Fibroblast of gingiva (primary cell): ENCODE results near the gene CDRT15L2.
"Not testable (repeated sequence)": the region's sequence is repeated elsewhere in the genome, so short reads cannot be mapped to it uniquely, and the experiment has no call there.

Experiments used
- DNase-seq: peaks from one replicate; pipeline ENCODE4 v3.0.0-alpha.2; 2011; ENCODE audit warnings: low read depth

The CDRT15L2 gene

DNA sequence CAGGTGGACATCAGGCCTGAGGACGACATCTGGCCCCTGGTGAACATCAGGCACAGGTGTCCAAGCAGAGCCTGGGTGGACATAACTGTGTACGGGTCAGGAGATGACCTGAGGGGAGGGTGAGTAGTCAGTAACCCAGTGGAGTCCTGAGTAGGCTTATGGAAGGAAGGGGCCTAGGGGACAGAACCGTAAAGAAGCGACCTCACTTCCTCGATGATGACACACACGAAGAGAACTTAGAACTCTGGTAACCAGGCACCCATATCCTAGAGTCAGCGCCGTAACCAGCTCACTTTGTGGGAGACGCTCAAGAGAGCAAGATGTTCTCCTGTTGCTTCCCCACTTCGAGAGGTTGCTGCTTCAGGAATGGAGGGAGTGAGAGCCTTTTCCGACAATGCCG is at the start of gene CDRT15L2:
TSS of gene CDRT15L2 (plus strand) at position 301 of the 400 bp plus-strand sequence. CDS start at position 321, 20 bp downstream.
- not testable (repeated sequence) for DNase-seq

GRCh38 chr17:20530104-20530503 is 49.4 kb upstream of the CDRT15L2 start:
- DNase-seq = not testable (repeated sequence)

DNA sequence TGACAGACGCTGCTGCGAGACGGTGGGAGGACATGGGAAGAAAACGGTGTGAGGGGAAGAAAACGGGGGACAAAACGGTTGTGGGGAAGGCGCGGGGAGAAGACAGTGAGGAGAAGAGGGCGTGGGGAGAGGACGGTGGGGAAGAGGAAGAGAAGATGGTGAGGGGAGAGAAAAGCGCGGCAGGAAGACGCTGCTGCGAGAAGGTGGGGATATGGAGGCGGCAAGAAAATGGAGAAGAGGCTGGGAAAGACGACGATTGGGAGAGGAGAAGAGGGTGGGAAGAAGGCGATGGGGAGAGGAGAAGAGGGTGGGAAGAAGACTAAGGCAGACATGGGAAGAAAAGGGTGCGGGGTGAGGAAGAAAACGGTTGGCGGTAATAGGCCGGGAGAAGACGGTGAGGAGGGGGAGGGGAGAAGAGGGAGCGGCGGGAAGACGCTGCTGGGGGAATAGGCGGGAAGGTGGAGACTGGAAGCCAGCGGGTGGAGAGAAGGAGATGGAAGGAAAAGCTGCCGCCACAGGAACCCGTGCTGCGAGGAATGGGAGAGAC is 46.9 kb upstream of the CDRT15L2 start:
- DNase-seq = not testable (repeated sequence)

DNA sequence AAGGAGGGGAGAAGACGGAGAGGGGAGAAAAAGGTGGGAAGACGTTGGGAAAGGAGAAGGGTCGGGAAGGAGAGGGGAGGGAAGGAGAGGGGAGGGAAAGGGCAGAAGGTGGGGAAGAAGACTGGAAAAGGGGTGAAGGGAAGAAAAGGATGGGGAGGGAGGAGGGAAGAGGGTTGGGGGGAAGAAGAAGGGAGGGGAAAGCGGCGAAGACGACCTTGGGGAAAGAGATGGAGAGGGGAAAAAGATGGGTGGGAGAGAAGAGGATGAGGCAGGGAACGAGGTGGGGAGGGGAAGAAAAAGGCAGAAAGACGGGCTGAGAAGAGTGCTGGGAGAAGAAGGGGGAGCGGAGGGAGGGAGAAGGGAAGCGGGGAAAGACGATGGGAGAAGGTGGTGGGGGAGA is 46.3 kb upstream of the CDRT15L2 start:
- not testable (repeated sequence) for DNase-seq

- DNase-seq = not testable (repeated sequence)
Measured at GRCh38 chr17:20534711-20535550, 44.6 kb upstream of the CDRT15L2 start.

DNA sequence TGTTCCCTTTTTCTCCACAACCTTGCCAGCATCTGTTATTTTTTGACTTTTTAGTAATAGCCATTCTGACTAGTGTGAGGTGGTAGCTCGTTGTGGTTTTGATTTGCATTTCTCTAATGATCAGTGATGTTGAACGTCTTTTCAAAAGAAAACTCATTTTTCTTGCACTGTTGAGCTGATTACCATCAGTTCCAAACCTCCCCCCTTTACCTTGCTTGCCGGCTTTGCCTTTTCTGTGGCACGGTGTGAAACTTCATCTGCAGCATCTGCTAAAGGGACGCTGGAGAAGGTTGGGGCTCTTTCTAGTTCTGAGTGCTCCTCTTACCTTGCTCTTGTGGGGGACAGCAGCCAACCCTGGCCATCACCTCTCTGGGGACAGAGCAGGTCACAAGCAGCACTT is 39.1 kb upstream of the CDRT15L2 start:
- not testable (repeated sequence) for DNase-seq

GRCh38 chr17:20540865-20541264 is 38.7 kb upstream of the CDRT15L2 start:
- DNase-seq = peak; percentile 13

DNA sequence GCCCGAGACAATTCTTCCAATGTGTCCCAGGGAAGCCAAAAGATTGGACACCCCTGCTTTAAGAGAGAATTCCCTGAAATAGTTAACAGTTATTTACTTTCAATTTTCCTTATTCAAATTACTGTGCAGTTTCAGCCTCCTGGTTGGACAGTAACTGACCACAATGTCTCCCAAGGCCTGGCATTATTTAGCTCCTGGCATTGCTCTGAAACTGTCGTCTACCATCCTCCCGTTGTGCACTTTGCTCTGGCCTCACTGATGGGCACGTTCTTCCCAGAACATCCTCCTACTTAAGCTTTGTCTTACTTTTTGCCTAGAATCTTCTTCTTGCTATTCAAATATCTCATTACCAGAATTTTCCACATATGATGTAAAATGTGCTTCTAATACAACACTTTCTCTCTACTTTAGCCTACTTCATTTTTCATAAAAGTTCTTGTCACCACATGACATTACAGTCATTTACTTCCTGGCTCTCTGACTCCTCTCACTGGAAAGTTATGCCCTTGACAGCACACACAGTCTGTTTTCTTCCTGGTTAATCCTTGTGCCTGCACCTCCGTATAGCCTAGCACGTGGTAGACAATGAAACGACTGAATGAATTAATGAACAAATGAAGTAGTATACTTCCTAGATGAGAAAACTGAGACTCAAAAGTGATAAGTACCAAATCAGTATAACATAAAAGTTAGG is 37.5 kb upstream of the CDRT15L2 start:
- peak; percentile 11 for DNase-seq

DNA sequence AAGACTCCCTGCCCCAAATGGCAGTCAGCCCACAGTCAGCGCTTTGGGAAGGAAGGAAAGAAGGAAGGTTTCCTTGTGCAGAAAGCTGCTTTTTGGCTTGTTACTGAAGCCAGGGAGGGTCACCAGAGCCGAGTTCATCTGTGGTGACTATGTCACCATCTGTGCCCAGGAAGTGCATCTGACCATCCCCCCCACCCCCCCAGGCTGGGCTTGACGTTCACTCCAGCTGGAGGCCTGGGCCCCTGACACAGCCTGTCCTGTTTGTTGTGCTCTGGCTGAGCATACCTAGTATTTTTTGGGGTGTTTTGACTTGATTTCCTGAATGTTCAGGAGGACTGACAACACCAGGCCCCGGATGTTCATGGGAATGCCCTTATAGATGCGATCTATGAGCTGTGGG is 31.6 kb upstream of the CDRT15L2 start:
- DNase-seq = not testable (repeated sequence)

- not testable (repeated sequence) for DNase-seq
Measured at GRCh38 chr17:20552920-20553319, 26.6 kb upstream of the CDRT15L2 start.

GRCh38 chr17:20554728-20555127 is 24.8 kb upstream of the CDRT15L2 start:
- not testable (repeated sequence) for DNase-seq

DNA sequence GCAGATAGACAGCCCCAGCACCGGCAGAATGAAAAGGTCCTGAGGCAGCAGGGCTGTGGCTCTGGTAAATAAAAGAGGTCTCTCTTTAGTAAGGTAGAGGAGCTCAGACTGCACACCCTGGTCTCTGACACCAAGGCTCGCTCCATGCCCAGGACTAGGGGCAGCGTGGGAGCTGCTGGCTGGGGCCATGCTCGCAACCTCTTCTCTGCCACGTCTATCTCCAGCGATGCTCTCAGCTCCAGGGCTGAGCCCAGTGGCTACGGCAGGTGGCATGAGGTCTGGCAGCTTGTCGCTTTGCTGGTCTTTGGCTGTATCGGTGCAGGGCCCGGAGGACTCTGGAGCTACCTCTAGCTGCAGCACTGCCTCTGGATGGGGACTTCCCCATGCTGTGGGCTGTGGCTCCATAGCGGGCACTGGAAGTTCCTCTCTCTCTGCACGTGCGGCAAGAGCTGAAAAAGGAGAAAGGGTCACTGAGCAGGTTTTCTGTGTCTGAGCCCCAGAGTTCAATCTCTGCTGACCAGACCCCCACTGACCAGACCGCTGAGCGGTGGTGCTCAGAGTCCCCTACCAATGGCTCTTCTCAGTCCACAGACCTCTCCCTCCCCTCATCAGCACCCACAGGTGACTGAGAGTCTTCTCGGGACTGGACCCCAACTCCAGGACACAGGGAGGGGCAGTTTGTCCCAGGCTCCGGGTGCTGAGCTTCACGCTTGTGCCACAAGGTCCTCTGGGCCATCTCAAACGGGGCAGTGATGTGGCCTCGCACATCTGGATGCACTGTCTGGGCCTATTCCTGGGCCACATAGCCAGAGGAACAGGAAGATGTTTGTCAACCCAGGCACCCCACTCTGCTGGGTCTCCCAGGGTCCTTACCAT is 24.2 kb upstream of the CDRT15L2 start:
- not testable (repeated sequence) for DNase-seq

DNA sequence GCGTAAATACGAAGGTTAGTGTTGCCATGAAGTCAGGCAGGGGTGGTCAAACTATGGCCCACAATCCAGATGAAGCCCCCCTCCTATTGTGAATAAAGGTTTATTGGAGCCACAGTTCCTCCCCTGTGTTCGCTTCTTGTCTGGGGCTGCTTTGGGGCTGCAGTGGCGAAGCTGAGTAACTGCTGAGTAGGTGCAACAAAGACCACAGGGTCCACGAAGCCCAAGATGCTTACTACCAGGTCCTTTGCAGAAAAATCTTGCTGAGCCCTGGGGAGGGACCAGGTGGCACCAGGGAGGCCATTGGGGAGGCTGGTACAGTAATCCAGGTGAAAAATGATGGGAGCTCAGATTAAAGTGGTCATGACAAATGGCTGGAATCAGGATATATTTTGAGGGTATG is 21.4 kb upstream of the CDRT15L2 start:
- DNase-seq = not testable (repeated sequence)

- DNase-seq = not testable (repeated sequence)
Measured at GRCh38 chr17:20559018-20559417, 20.5 kb upstream of the CDRT15L2 start.

GRCh38 chr17:20562587-20562986 is 16.9 kb upstream of the CDRT15L2 start:
- no peak for DNase-seq

DNA sequence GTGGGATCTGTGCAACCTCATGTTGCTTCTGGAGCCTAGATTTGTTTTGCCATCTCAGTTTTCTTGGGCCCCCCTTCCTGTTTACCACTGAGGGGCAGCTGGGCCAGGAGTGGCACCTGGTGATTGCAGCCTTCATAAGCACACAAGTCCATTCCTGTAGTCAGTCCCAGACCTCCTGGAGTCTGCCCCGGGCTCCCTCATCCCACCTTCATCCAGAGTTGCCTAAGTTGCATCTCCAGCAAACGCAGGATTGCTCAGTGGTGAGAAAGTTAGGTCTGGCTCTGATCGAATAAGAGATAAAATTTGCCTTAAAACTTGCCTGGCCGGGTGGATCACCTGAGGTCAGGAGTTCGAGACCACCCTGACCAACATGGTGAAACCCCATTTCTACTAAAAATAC is 14.3 kb upstream of the CDRT15L2 start:
- DNase-seq = not testable (repeated sequence)

GRCh38 chr17:20565711-20566110 is 13.8 kb upstream of the CDRT15L2 start:
- DNase-seq = no peak

GRCh38 chr17:20566736-20567135 is 12.8 kb upstream of the CDRT15L2 start:
- DNase-seq = not testable (repeated sequence)

GRCh38 chr17:20567421-20567820 is 12.1 kb upstream of the CDRT15L2 start:
- DNase-seq = not testable (repeated sequence)

DNA sequence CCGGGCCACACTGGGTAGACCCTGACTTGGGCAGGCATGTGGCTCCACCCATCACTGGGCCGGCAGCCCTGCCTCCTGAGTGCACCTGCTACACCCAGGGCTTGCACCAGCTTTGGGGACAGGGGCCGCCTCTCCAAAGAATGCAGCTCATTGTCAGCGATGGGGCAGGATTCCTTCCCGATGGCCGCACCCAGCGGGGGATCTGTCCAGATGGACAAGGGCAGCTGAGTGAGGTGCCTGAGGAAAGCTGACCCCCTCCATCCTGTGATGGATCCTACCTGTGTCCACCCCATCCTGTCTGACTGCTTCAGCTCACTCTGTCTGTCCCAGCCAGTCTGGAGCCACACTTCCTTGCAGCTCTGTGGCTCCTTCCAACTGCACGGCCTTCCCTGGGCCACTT is 10.9 kb upstream of the CDRT15L2 start:
- not testable (repeated sequence) for DNase-seq

DNA sequence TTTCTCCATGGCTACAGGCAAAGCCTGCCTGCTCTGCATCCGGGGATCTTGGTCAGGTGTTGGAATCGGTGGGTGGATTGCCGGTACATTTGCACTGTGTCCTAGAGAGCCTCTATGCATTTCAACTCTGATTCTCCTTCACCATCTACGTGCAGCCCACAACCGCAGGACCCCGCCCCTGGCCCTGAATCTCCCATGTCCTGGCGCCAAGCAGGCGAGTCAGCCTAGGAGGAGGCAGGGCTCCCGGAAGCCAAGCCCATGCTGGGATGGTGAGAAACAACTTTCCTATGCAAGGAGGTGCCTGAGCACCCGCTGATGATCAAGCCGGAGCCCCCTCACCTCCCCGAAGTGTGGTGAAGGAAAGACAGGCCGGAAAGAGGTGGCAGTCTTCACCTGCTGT is 7.9 kb upstream of the CDRT15L2 start:
- not testable (repeated sequence) for DNase-seq

DNA sequence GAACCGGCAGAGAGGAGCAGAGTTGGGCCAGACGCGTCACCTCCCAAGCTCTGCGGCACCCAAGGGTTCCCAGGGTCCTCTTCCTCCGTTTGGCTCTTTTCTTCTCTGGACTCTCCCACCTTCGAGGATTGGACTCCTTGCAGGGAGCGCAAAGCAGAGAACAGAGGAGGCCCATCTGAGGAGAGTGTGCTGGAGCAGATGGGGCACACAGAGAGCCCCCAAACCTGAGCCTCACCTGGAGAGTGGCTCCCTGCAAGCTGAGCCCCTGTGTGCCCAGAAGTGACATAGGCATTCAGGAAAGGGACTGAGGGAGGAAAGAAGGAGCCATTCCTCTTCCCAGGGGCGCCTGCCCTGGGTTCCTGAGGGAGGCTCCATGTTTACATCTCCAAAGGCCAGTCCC is 6.3 kb upstream of the CDRT15L2 start:
- not testable (repeated sequence) for DNase-seq
